Occipital lobe (tissue), 2 donors: ENCODE measurements around the gene RAB8B. TPM values are rescaled to one million over a fixed set of nuclear protein-coding genes. Genes with fewer than 3 reads are reported as not detected.

Experiments used
- DNase-seq: peaks from one replicate; lab custom pipeline; 2025; lab: John Stamatoyannopoulos, UW
- total RNA-seq: library from RNA; depleted of rRNA; stranded (reverse); fragments of >200 nt; gene quantifications from one replicate; pipeline ENCODE4 v1.2.3, GENCODE V29; 2014

RAB8B gene
- 134 TPM for total RNA-seq

GRCh38 chr15:63188926-63189871 is at the start of gene RAB8B:
TSS of gene RAB8B (plus strand) at chr15:63189606. CDS start at chr15:63189625, 19 bp downstream.
- peak; percentile 96 for DNase-seq

GRCh38 chr15:63140936-63141335 is 48.5 kb upstream of the RAB8B start:
- DNase-seq: no peak

GRCh38 chr15:63145426-63145825 is 44.0 kb upstream of the RAB8B start:
- DNase-seq: no peak

- DNase-seq: no peak
Observed at GRCh38 chr15:63146684-63147083, 42.7 kb upstream of the RAB8B start.

- DNase-seq: no peak
Observed at GRCh38 chr15:63151665-63152064, 37.7 kb upstream of the RAB8B start.

GRCh38 chr15:63155486-63155885 is 33.9 kb upstream of the RAB8B start:
- no peak for DNase-seq

GRCh38 chr15:63156086-63156710 is 33.2 kb upstream of the RAB8B start:
- no peak for DNase-seq

GRCh38 chr15:63156755-63157117 is 32.7 kb upstream of the RAB8B start:
- DNase-seq: peak; percentile 48

GRCh38 chr15:63157118-63157843 is 32.1 kb upstream of the RAB8B start, which contains the start of gene RPS27L:
TSS of gene RPS27L (minus strand) at chr15:63157477. CDS start at chr15:63157405, 72 bp downstream.
- peak; percentile 89 for DNase-seq

GRCh38 chr15:63157891-63158431 is 31.4 kb upstream of the RAB8B start:
- peak; percentile 20 for DNase-seq

- no peak for DNase-seq
Observed at GRCh38 chr15:63160638-63161037, 28.8 kb upstream of the RAB8B start.

GRCh38 chr15:63163217-63163616 is 26.2 kb upstream of the RAB8B start:
- DNase-seq: no peak

- DNase-seq: no peak
Observed at GRCh38 chr15:63165166-63165859, 24.1 kb upstream of the RAB8B start.

GRCh38 chr15:63166219-63166618 is 23.2 kb upstream of the RAB8B start:
- DNase-seq: no peak

- no peak for DNase-seq
Observed at GRCh38 chr15:63169788-63170187, 19.6 kb upstream of the RAB8B start.

- DNase-seq: no peak
Observed at GRCh38 chr15:63172376-63172775, 17.0 kb upstream of the RAB8B start.

- no peak for DNase-seq
Observed at GRCh38 chr15:63172851-63173451, 16.5 kb upstream of the RAB8B start.

- DNase-seq: no peak
Observed at GRCh38 chr15:63176302-63176701, 13.1 kb upstream of the RAB8B start.

- no peak for DNase-seq
Observed at GRCh38 chr15:63178034-63178433, 11.4 kb upstream of the RAB8B start.

- no peak for DNase-seq
Observed at GRCh38 chr15:63180746-63181145, 8.7 kb upstream of the RAB8B start.

GRCh38 chr15:63181648-63182047 is 7.8 kb upstream of the RAB8B start:
- no peak for DNase-seq
